ENCODE results near the gene SPRR5.

- no peak for TF ChIP-seq POLR2A (IDR thresholded peaks at IDR 0.05; ENCODE audit: low read depth, low read length)
- TF ChIP-seq POLR2AphosphoS5 (IDR thresholded peaks at IDR 0.05; ENCODE audit: low read depth, low read length): no peak
- TF ChIP-seq TAF1 (IDR thresholded peaks at IDR 0.05; ENCODE audit: low read depth, low read length): no peak
- no peak for TF ChIP-seq PAX5 (IDR thresholded peaks at IDR 0.05; ENCODE audit: insufficient read depth, low read length, severe bottlenecking)
Measured at GRCh38 chr1:152982076-152982475, 35.1 kb downstream of the SPRR5 start.
